Upper lobe of left lung (tissue), 6 donors: ENCODE results near the gene ZCCHC24. TPM values are rescaled to one million over a fixed set of nuclear protein-coding genes. Genes with fewer than 3 reads are reported as not detected.
A peak's percentile ranks its signal among the peaks of the same experiment; 100 is the strongest.

Experiments
- ATAC-seq, 2 donors: fragments of 200-7000 bp; cut with Tn5 transposase; one replicate each; pipeline ENCODE4 v1.9.1; 2022; ENCODE audit warnings: mild to moderate bottlenecking in 2 of 2, moderate library complexity in 2 of 2; ENCODE audit not compliant: low FRiP score in 2 of 2
- DNase-seq, 2 donors: peaks; one replicate each; pipeline ENCODE4 v3.0.0-alpha.2; 2019 to 2020
- H3K27ac ChIP-seq, 4 donors: fragments of 200-600 bp; sonication (generic); one replicate each; pipeline ENCODE4 v1.5.1; 2016 to 2019
- H3K27me3 ChIP-seq, 4 donors: fragments of 200-600 bp; sonication (generic); one replicate each; pipeline ENCODE4 v1.5.1; 2017 to 2019
- H3K36me3 ChIP-seq, 4 donors: fragments of 200-600 bp; sonication (generic); one replicate each; pipeline ENCODE4 v1.5.1; 2016 to 2019
- H3K4me1 ChIP-seq, 4 donors: fragments of 200-600 bp; sonication (generic); one replicate each; pipeline ENCODE4 v1.5.1; 2018 to 2019
- H3K4me3 ChIP-seq, 4 donors: fragments of 200-600 bp; sonication (generic); one replicate each; pipeline ENCODE4 v1.5.1; 2017 to 2019; ENCODE audit warnings: mild to moderate bottlenecking in 2 of 4, moderate library complexity in 1 of 4
- H3K9me3 ChIP-seq, 4 donors: fragments of 200-600 bp; sonication (generic); one replicate each; pipeline ENCODE4 v1.5.1; 2018 to 2019
- EP300 ChIP-seq, 4 donors: sonication (generic); formaldehyde crosslinking; IDR thresholded peaks; one replicate each; pipeline ENCODE4 v1.5.1; 2017; ENCODE audit warnings: antibody characterized with exemption in 4 of 4, control low read depth in 2 of 4
- POLR2A ChIP-seq, 4 donors: fragments of 450-650 bp; IDR thresholded peaks; one replicate each; pipeline ENCODE4 v1.5.1; 2016 to 2017; ENCODE audit warnings: antibody characterized with exemption in 4 of 4, mild to moderate bottlenecking in 2 of 4
- POLR2AphosphoS5 ChIP-seq, 2 donors: sonication (generic); formaldehyde crosslinking; IDR thresholded peaks; one replicate each; pipeline ENCODE4 v1.5.1; 2017; ENCODE audit warnings: antibody characterized with exemption in 2 of 2
- WGBS, 2 donors: methylation state at CpG; one replicate each; pipeline ENCODE4 v1.1.5; 2017 to 2018; 5-methylcytosine and 5-hydroxymethylcytosine counted together
- total RNA-seq, 6 donors: library from RNA; depleted of rRNA in 4 of 6; stranded (reverse); fragments of >200 nt in 4 of 6; gene quantifications; one replicate each; pipeline versions ENCODE4 v1.1.0 to v1.2.1, GENCODE V29; 2016 to 2021
- TF ChIP-seq, protein P1 (sequence below), 6 experiments: fragments of 450-650 bp in 4 of 6; fragments of 200-600 bp in 2 of 6; sonication (generic) in 2 of 6; IDR thresholded peaks; one replicate each; pipeline ENCODE4 v1.5.1; 2016 to 2019; ENCODE audit warnings: antibody characterized with exemption in 6 of 6
- donor health status: DM: no; HTN: no; CAD: no; lungs with moderate emphysema.
- donor health status: DM: no; HTN: yes; CAD: no; lungs with severe emphysema.

The ZCCHC24 gene
- total RNA-seq, 6 donors from 2014 or later, result 12.6 to 45.7 (median 21.0) TPM

DNA sequence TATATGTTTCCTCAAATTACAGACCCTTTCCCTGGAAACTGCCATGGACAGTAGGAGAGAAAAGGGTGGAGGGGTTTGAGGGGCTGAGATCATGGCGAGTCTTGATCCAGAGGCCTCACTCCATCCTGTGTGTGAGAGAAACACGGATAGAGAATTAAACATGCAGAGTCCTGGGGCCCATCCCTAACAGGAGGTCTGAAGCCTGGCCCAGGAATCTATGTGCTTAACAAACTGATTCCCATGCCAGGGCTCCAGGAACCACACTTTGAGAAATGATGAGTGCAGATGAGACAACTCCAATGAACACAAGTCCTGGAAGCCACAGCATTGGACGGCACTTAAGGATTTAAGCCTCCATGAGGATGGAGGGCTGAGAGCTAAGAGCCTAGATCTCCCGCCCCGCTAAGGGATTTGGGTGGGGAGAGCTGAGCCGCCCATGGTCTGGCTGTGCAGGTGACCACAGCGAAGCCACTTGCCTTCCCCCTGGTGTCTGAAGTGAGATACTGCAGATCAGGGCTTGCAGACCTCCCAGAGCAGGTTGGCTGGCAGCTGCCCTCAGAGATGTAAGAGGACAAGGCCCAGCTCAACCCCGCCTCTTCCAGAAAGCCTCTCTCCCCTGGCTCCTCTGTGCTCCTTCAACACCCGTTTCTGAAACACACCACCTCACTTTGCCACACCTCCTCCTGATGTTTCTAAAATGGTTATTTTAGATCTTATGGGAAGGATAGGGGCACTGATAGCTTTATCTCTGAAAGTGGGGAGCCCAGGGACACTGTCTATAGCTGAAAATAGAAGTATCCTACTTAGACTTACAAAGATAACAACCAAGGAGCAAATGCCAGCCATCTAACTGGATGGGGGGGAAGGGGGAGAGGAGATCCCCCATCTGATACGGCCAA lies 42.1 kb upstream of the ZCCHC24 start:
- peak in 1 of 2 donors; percentile 73 for DNase-seq
- ATAC-seq, result peak; percentile 50 to 63
- Histone ChIP-seq H3K4me3 (no peak overlapping the region), H3K27ac (peak overlapping the region; percentile 30 to 65 (median 58)), H3K36me3 (no peaks in the 10 kb centered on the region), H3K27me3 (no peaks in the 10 kb centered on the region), H3K9me3 (no peaks in the 10 kb centered on the region), H3K4me1 (peaks cover 0 to 22% (median 14%) of the 10 kb centered on the region in 4 donors)
- no peak for TF ChIP-seq POLR2A (IDR thresholded peaks at IDR 0.05)
- TF ChIP-seq, protein P1, sequence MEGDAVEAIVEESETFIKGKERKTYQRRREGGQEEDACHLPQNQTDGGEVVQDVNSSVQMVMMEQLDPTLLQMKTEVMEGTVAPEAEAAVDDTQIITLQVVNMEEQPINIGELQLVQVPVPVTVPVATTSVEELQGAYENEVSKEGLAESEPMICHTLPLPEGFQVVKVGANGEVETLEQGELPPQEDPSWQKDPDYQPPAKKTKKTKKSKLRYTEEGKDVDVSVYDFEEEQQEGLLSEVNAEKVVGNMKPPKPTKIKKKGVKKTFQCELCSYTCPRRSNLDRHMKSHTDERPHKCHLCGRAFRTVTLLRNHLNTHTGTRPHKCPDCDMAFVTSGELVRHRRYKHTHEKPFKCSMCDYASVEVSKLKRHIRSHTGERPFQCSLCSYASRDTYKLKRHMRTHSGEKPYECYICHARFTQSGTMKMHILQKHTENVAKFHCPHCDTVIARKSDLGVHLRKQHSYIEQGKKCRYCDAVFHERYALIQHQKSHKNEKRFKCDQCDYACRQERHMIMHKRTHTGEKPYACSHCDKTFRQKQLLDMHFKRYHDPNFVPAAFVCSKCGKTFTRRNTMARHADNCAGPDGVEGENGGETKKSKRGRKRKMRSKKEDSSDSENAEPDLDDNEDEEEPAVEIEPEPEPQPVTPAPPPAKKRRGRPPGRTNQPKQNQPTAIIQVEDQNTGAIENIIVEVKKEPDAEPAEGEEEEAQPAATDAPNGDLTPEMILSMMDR (IDR thresholded peaks at IDR 0.05), result peak; percentile 66 to 82 (median 74)
- WGBS, 2 donors, result 51 to 65% methylated on average over 10 of the region's 10 CpGs

DNA sequence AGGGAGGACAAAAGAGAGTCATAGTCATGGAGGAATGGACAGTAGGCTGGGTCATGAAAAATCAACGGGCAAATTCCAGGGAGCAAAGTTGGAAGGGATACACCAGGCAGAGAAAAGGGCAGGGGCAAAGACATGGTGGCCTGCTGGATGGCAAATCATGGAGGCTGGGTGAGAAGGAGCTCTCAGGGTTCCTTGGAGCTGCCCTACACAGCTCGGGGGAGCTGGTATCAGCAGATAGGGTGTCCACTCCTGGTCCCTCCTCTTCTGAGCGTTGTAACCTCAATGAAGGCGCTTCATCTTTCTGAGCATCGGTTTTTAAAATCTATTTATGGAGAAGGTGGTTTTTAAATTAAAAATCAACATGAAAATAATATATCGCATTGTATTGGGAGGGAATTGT lies 39.1 kb upstream of the ZCCHC24 start:
- Histone ChIP-seq H3K27me3 (no peaks in the 10 kb centered on the region), H3K4me1 (peaks cover 0 to 14% (median 13%) of the 10 kb centered on the region in 4 donors), H3K4me3 (no peak overlapping the region), H3K36me3 (no peaks in the 10 kb centered on the region), H3K27ac (peak overlapping the region in 2 of 4 donors; percentile 5 to 54), H3K9me3 (no peaks in the 10 kb centered on the region)
- no peak for TF ChIP-seq POLR2A (IDR thresholded peaks at IDR 0.05)
- TF ChIP-seq EP300 (IDR thresholded peaks at IDR 0.05), result no peak
- no peak for TF ChIP-seq POLR2AphosphoS5 (IDR thresholded peaks at IDR 0.05)
- TF ChIP-seq, protein P1 (IDR thresholded peaks at IDR 0.05), result no peak
- WGBS, 2 donors, result 91 to 92% methylated on average over 6 of the region's 6 CpGs
- ATAC-seq (peak in 1 of 2 donors; percentile 2), DNase-seq (no peak)

DNA sequence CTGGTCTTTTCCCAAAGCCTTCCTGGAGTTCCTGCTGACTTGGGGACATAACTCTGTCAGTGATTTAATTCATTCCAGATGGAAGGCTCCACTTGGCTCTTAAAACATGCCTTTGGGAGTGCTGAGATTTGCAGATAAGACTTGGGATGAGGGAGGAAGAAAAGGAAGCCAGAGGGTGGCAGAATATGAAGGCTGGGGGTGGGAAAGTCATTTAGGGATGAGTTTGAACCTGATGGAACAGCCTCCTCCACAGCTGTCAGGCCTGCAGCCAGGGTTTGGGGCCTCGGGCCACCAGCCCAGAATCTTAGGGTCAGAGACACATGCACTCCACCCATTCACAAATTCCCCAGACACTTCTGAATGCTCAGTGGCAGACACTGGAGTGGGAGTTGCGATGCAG lies 38.5 kb upstream of the ZCCHC24 start:
- H3K4me1 ChIP-seq, result peaks cover 0 to 14% (median 13%) of the 10 kb centered on the region in 4 donors
- TF ChIP-seq POLR2A (IDR thresholded peaks at IDR 0.05) (no peak), POLR2AphosphoS5 (IDR thresholded peaks at IDR 0.05) (peak in 1 of 2 donors; percentile 14)
- H3K27ac ChIP-seq, result peak overlapping the region in 3 of 4 donors; percentile 34 to 54 (median 39)
- WGBS, 2 donors, result 71 to 82% methylated on average over 2 of the region's 2 CpGs
- no peaks in the 10 kb centered on the region for H3K36me3 ChIP-seq
- ATAC-seq (peak in 1 of 2 donors; percentile 57), DNase-seq (peak in 1 of 2 donors; percentile 83)
- no peaks in the 10 kb centered on the region for H3K9me3 ChIP-seq
- no peak overlapping the region for H3K4me3 ChIP-seq
- H3K27me3 ChIP-seq, result no peaks in the 10 kb centered on the region

DNA sequence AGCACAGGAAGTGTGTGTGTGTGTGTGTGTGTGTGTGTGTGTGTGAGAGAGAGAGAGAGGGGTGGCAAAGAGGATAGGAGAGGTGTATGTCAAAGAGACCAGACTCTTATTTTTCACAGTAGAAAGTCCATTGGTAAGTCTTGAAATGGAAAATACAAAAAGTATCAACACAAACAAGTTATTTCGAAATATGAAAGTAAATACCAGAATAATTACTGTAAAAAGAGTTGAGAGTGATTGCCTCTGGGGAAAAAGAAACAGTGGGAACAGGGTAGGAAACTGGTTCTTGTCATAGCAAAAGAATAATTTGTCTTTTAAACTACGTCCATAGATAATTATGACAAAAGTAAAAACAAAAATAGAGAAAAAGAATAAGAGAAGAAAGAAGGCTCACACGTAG lies 37.9 kb upstream of the ZCCHC24 start:
- TF ChIP-seq EP300 (IDR thresholded peaks at IDR 0.05) (no peak), POLR2A (IDR thresholded peaks at IDR 0.05) (no peak), POLR2AphosphoS5 (IDR thresholded peaks at IDR 0.05) (no peak)
- TF ChIP-seq, protein P1 (IDR thresholded peaks at IDR 0.05), result no peak
- ATAC-seq (no peak), DNase-seq (no peak)
- no peak overlapping the region for H3K4me3 ChIP-seq
- peaks cover 0 to 10% (median 9%) of the 10 kb centered on the region in 4 donors for H3K4me1 ChIP-seq
- H3K27ac ChIP-seq, result peak overlapping the region in 3 of 4 donors; percentile 34 to 54 (median 39)
- H3K27me3 ChIP-seq, result no peaks in the 10 kb centered on the region
- no peaks in the 10 kb centered on the region for H3K36me3 ChIP-seq
- H3K9me3 ChIP-seq, result no peaks in the 10 kb centered on the region
- 75% methylated on average over 3 of the region's 3 CpGs for WGBS, 2 donors

DNA sequence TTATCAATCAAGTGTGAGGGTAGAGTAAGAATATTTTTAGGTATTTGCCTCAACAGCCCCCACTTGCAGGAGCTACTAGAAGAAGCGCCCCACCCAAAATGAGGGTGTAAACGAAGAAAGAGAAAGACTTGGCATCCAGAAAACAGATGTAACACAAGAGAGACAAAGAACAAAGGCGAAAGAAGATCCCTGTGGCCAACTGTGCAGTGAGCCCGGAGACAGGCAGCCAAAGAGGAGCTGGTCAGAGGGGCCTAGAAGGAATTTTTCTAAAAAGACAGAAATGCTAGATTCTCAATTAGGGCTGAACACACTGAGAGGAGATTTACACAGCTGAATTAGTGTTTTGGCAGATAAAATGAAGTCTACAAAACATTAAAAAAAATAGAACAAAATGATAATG lies 37.3 kb upstream of the ZCCHC24 start:
- peak overlapping the region in 1 of 4 donors; percentile 32 for H3K27ac ChIP-seq
- no peaks in the 10 kb centered on the region for H3K36me3 ChIP-seq
- TF ChIP-seq EP300 (IDR thresholded peaks at IDR 0.05), result no peak
- no peak for TF ChIP-seq POLR2AphosphoS5 (IDR thresholded peaks at IDR 0.05)
- TF ChIP-seq, protein P1 (IDR thresholded peaks at IDR 0.05), result no peak
- TF ChIP-seq POLR2A (IDR thresholded peaks at IDR 0.05), result no peak
- peaks cover 0 to 5% (median 4%) of the 10 kb centered on the region in 4 donors for H3K4me1 ChIP-seq
- no peak overlapping the region for H3K4me3 ChIP-seq
- no peaks in the 10 kb centered on the region for H3K9me3 ChIP-seq
- no peak for ATAC-seq
- WGBS, 2 donors, result 65 to 76% methylated on average over 4 of the region's 4 CpGs
- no peak for DNase-seq
- no peaks in the 10 kb centered on the region for H3K27me3 ChIP-seq
